C4-2B (cell line): ENCODE data around the gene FHIT.

Experiments
- H3K27ac ChIP-seq: fragments of 450-650 bp; 2 replicates; pipeline ENCODE4 v1.5.1; 2017
- CTCF ChIP-seq: fragments of 450-650 bp; conservative IDR thresholded peaks from 2 replicates; pipeline ENCODE4 v1.5.1; 2017; ENCODE audit warnings: mild to moderate bottlenecking
- ZFX ChIP-seq: fragments of 450-650 bp; IDR thresholded peaks from 2 replicates; pipeline ENCODE4 v1.6.1; 2017

The FHIT gene

GRCh38 chr3:60102154-60102553, 1149.1 kb downstream of the FHIT start:
- TF ChIP-seq CTCF, result no peak
- TF ChIP-seq ZFX, result no peak

GRCh38 chr3:60101621-60102020, 1149.6 kb downstream of the FHIT start:
- TF ChIP-seq ZFX (no peak), CTCF (no peak)
- no peak overlapping the region for H3K27ac ChIP-seq

More at GRCh38 chr3:60102154-60102553, 1149.1 kb downstream of the FHIT start:
- H3K27ac ChIP-seq, result no peak overlapping the region

GRCh38 chr3:60096403-60096802, 1154.8 kb downstream of the FHIT start:
- no peak overlapping the region for H3K27ac ChIP-seq
- no peak for TF ChIP-seq ZFX

GRCh38 chr3:60095930-60096329, 1155.3 kb downstream of the FHIT start:
- no peak overlapping the region for H3K27ac ChIP-seq
- TF ChIP-seq CTCF (no peak), ZFX (no peak)

GRCh38 chr3:60095516-60095915, 1155.7 kb downstream of the FHIT start:
- H3K27ac ChIP-seq, result no peak overlapping the region
- TF ChIP-seq ZFX (no peak), CTCF (no peak)

GRCh38 chr3:60094392-60094947, 1156.8 kb downstream of the FHIT start:
- H3K27ac ChIP-seq, result no peak overlapping the region
- TF ChIP-seq ZFX, result no peak
- no peak for TF ChIP-seq CTCF

GRCh38 chr3:60090548-60090947, 1160.7 kb downstream of the FHIT start:
- no peak for TF ChIP-seq ZFX
- TF ChIP-seq CTCF, result no peak
- H3K27ac ChIP-seq, result no peak overlapping the region

GRCh38 chr3:60086811-60087210, 1164.4 kb downstream of the FHIT start:
- TF ChIP-seq ZFX (no peak), CTCF (no peak)
- H3K27ac ChIP-seq, result no peak overlapping the region
